ENCODE data around the gene SKIC3. TPM values are rescaled to one million over a fixed set of nuclear protein-coding genes. Genes with fewer than 3 reads are reported as not detected.

Gene SKIC3
- total and polyA plus RNA-seq, 2 experiments from 2014 or later, result 75.1 to 111 TPM

GRCh38 chr5:95564450-95564849, 9.7 kb upstream of the SKIC3 start:
- no peak overlapping the region for H3K27ac ChIP-seq (ENCODE audit: low read depth)
- no peaks in the 10 kb centered on the region for H3K4me1 ChIP-seq (ENCODE audit: insufficient read depth)
- Mint-ChIP-seq H3K4me3 (no peak overlapping the region), H3K9me3 (no peaks in the 10 kb centered on the region), H3K36me3 (ENCODE audit: low read depth) (no peaks in the 10 kb centered on the region), H3K4me1 (peaks cover 2% of the 10 kb centered on the region; the same call in 1 of the 3 replicates), H3K27me3 (ENCODE audit: insufficient read depth, low read depth, poor library complexity) (no peaks in the 10 kb centered on the region), H3K27ac (no peak overlapping the region)
- no peaks in the 10 kb centered on the region for H3K79me2 ChIP-seq (replicated peaks; ENCODE audit: insufficient read depth)
- H3K36me3 ChIP-seq (ENCODE audit: insufficient read depth), result no peaks in the 10 kb centered on the region
- ATAC-seq (no peak), DNase-seq (ENCODE audit: low spot score) (no peak)
- no peak overlapping the region for H3K4me2 ChIP-seq
- no peaks in the 10 kb centered on the region for H3F3A ChIP-seq (replicated peaks; ENCODE audit: low read depth)
- H3K4me3 ChIP-seq, result no peak overlapping the region
- no peaks in the 10 kb centered on the region for H3K27me3 ChIP-seq (ENCODE audit: insufficient read depth)
- H2AFZ ChIP-seq, result no peak overlapping the region
- no peaks in the 10 kb centered on the region; the same call in 1 of the 2 replicates for H4K20me1 ChIP-seq (replicated peaks; ENCODE audit: insufficient read depth)
- TF ChIP-seq ZNF462 (CRISPR knock-in tag; IDR thresholded peaks at IDR 0.05), result no peak
- TF ChIP-seq REST (IDR thresholded peaks at IDR 0.05; ENCODE audit: unreplicated experiment), result no peak
- no peak for TF ChIP-seq ZNF114 (CRISPR knock-in tag; IDR thresholded peaks at IDR 0.05)
- no peak for TF ChIP-seq JUNB (IDR thresholded peaks at IDR 0.05; ENCODE audit: unreplicated experiment)
- TF ChIP-seq NANOG (IDR thresholded peaks at IDR 0.05; ENCODE audit: borderline replicate concordance), result no peak
- no peak for TF ChIP-seq POLR2AphosphoS5 (IDR thresholded peaks at IDR 0.05; ENCODE audit: low read depth)
- no peak for TF ChIP-seq CTCF (conservative IDR thresholded peaks at IDR 0.05; ENCODE audit: low read depth in 2 of 2)
- no peak for TF ChIP-seq STAT1 (IDR thresholded peaks at IDR 0.05; ENCODE audit: unreplicated experiment)
- no peak for TF ChIP-seq ETS1 (IDR thresholded peaks at IDR 0.05)
- no peaks in the 10 kb centered on the region for H3K9me2 ChIP-seq (ENCODE audit: insufficient read depth)

Data from GM23338 (cell line).